Measurements from ENCODE around the gene ACAD8.

Gene ACAD8

DNA sequence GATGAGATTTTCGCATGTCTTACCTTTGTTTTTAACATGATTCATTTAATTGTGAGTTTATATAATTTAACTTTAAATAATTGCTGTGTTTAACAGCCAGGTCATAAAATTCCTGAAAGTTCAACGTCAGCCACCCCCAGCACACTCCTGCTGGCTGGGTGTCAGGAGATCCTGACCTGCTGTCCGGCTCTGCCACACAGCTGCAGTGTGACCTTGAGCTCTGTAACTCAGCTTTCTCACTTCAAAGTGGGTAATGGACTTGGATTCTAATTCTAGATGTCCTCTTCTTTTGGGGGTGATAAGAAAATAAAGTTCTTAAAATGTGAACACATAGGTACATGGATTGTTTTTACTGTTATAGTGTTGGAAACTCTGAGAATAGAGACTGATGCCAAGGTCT is 18.0 kb upstream of the ACAD8 start:
- no peak overlapping the region for H2AFZ ChIP-seq (ENCODE audit: low read depth, low read length, severe bottlenecking)
- no peaks in the 10 kb centered on the region for H3K9me3 ChIP-seq (ENCODE audit: insufficient read depth, low read length)
- TF ChIP-seq EZH2phosphoT487 (conservative IDR thresholded peaks at IDR 0.05; ENCODE audit: low read length) = no peak
- TF ChIP-seq, protein P1, sequence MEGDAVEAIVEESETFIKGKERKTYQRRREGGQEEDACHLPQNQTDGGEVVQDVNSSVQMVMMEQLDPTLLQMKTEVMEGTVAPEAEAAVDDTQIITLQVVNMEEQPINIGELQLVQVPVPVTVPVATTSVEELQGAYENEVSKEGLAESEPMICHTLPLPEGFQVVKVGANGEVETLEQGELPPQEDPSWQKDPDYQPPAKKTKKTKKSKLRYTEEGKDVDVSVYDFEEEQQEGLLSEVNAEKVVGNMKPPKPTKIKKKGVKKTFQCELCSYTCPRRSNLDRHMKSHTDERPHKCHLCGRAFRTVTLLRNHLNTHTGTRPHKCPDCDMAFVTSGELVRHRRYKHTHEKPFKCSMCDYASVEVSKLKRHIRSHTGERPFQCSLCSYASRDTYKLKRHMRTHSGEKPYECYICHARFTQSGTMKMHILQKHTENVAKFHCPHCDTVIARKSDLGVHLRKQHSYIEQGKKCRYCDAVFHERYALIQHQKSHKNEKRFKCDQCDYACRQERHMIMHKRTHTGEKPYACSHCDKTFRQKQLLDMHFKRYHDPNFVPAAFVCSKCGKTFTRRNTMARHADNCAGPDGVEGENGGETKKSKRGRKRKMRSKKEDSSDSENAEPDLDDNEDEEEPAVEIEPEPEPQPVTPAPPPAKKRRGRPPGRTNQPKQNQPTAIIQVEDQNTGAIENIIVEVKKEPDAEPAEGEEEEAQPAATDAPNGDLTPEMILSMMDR (IDR thresholded peaks at IDR 0.05; ENCODE audit: insufficient read depth, low read length, poor library complexity, severe bottlenecking) = no peak
- H3K27me3 ChIP-seq (ENCODE audit: low read length) = no peaks in the 10 kb centered on the region
- H4K20me1 ChIP-seq (ENCODE audit: low read depth, low read length) = no peaks in the 10 kb centered on the region
- no peaks in the 10 kb centered on the region for H3K9me2 ChIP-seq (replicated peaks; ENCODE audit: insufficient read depth, low read length)
- H3K4me2 ChIP-seq (ENCODE audit: low read depth, low read length, poor library complexity, severe bottlenecking) = no peak overlapping the region
- no peak overlapping the region for H3K4me3 ChIP-seq (ENCODE audit: insufficient read depth, low read length, poor library complexity, severe bottlenecking)
- no peaks in the 10 kb centered on the region for H3K36me3 ChIP-seq (ENCODE audit: low read length)
- no peaks in the 10 kb centered on the region for H3K79me2 ChIP-seq (ENCODE audit: insufficient read depth, low read length)
- no peaks in the 10 kb centered on the region for H3F3A ChIP-seq (ENCODE audit: insufficient read depth)
- no peak overlapping the region for H3K27ac ChIP-seq (ENCODE audit: low read depth, low read length)
- no peak overlapping the region for H3K9ac ChIP-seq (ENCODE audit: low read length)

DNA sequence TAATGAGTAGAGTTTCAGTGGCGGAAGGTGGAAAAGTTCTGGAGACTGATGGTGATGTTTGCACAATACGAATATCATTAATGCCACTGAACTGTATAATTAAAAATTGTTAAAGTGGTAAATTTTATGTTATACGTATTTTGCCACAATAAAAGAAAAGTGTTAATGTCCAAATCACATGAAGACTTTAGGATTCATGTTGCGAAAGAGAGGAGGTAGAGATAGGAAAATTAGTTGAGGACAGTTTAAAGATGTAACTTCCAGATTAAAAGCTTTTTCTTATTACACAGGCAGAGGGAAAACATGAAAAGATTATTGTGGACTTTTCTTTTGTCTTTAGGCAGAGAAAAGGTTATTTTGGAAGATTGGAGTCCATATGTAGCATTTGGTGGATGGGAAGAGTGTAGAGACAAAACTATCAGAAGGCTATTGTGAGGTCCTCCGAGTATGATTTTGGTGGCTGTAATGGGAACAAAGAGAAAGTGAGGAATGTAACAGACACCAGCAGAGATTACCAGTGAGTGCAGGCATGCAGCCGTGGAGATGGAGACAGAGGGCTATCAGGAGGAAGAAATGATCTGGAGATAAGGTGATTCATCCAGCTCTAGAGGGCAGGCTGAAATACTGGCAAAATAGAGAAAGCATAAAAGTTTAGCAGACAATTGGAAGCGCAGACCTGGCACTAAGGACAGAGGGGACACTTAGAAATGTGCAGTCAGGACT is 16.4 kb upstream of the ACAD8 start:
- H3K27ac ChIP-seq (ENCODE audit: low read depth, low read length) = no peak overlapping the region
- no peaks in the 10 kb centered on the region for H3K79me2 ChIP-seq (ENCODE audit: insufficient read depth, low read length)
- no peak overlapping the region for H3K9ac ChIP-seq (ENCODE audit: low read length)
- H3K9me3 ChIP-seq (ENCODE audit: insufficient read depth, low read length) = no peaks in the 10 kb centered on the region
- no peak overlapping the region for H2AFZ ChIP-seq (ENCODE audit: low read depth, low read length, severe bottlenecking)
- H4K20me1 ChIP-seq (ENCODE audit: low read depth, low read length) = no peaks in the 10 kb centered on the region
- H3F3A ChIP-seq (ENCODE audit: insufficient read depth) = no peaks in the 10 kb centered on the region
- no peaks in the 10 kb centered on the region for H3K27me3 ChIP-seq (ENCODE audit: low read length)
- no peaks in the 10 kb centered on the region for H3K36me3 ChIP-seq (ENCODE audit: low read length)
- H3K4me2 ChIP-seq (ENCODE audit: low read depth, low read length, poor library complexity, severe bottlenecking) = no peak overlapping the region
- H3K9me2 ChIP-seq (replicated peaks; ENCODE audit: insufficient read depth, low read length) = no peaks in the 10 kb centered on the region
- no peak for TF ChIP-seq EZH2phosphoT487 (conservative IDR thresholded peaks at IDR 0.05; ENCODE audit: low read length)
- TF ChIP-seq, protein P1 (IDR thresholded peaks at IDR 0.05; ENCODE audit: insufficient read depth, low read length, poor library complexity, severe bottlenecking) = no peak
- no peak overlapping the region for H3K4me3 ChIP-seq (ENCODE audit: insufficient read depth, low read length, poor library complexity, severe bottlenecking)

DNA sequence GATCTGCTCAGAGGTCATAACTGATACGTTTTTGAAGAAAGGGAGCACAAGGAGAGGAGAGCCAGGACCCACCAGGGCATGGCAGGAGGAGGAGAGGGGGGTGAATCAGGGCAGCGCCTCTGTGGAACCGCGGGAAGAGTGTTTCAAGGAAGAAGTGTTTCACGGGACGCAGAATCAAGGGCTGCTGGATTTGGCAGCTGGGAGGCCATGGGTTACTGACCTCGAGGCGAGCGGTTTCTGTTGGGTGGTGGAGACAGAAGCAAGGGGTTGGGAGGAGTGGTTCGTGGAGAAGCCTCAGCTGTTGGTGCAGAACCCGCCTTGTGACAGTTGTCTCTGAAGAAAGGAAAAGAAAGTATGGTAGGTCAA is 15.8 kb upstream of the ACAD8 start:
- no peaks in the 10 kb centered on the region for H3K79me2 ChIP-seq (ENCODE audit: insufficient read depth, low read length)
- H4K20me1 ChIP-seq (ENCODE audit: low read depth, low read length) = no peaks in the 10 kb centered on the region
- no peaks in the 10 kb centered on the region for H3F3A ChIP-seq (ENCODE audit: insufficient read depth)
- TF ChIP-seq, protein P1 (IDR thresholded peaks at IDR 0.05; ENCODE audit: insufficient read depth, low read length, poor library complexity, severe bottlenecking) = no peak
- TF ChIP-seq EZH2phosphoT487 (conservative IDR thresholded peaks at IDR 0.05; ENCODE audit: low read length) = no peak
- H2AFZ ChIP-seq (ENCODE audit: low read depth, low read length, severe bottlenecking) = no peak overlapping the region
- H3K27ac ChIP-seq (ENCODE audit: low read depth, low read length) = no peak overlapping the region
- no peak overlapping the region for H3K4me2 ChIP-seq (ENCODE audit: low read depth, low read length, poor library complexity, severe bottlenecking)
- H3K9me3 ChIP-seq (ENCODE audit: insufficient read depth, low read length) = no peaks in the 10 kb centered on the region
- no peaks in the 10 kb centered on the region for H3K9me2 ChIP-seq (replicated peaks; ENCODE audit: insufficient read depth, low read length)
- H3K9ac ChIP-seq (ENCODE audit: low read length) = no peak overlapping the region
- H3K4me3 ChIP-seq (ENCODE audit: insufficient read depth, low read length, poor library complexity, severe bottlenecking) = no peak overlapping the region
- no peaks in the 10 kb centered on the region for H3K27me3 ChIP-seq (ENCODE audit: low read length)
- no peaks in the 10 kb centered on the region for H3K36me3 ChIP-seq (ENCODE audit: low read length)
